Stimulated activated CD8-positive, alpha-beta memory T cell treated with anti-CD3 and anti-CD28 coated beads, Interleukin-4, amount 100 ng/mL, for 48 hours (primary cell): ENCODE measurements around the gene MAP1S.
A peak's percentile ranks its signal among the peaks of the same experiment; 100 is the strongest.

Source experiments
- DNase-seq: peaks from one replicate; pipeline ENCODE4 v3.0.0-alpha.2; 2020

Gene MAP1S

GRCh38 chr19:17718947-17719711 is at the start of gene MAP1S:
Gene MAP1S (plus strand): TSS chr19:17719480. CDS start chr19:17719503, 23 bp downstream.
- DNase-seq, result peak; percentile 82

- peak; percentile 40 for DNase-seq
Measured at GRCh38 chr19:17671906-17672305, 47.4 kb upstream of the MAP1S start.

- DNase-seq, result no peak
Measured at GRCh38 chr19:17673937-17674799, 45.1 kb upstream of the MAP1S start.

GRCh38 chr19:17676295-17676694 is 43.0 kb upstream of the MAP1S start:
- DNase-seq, result no peak

GRCh38 chr19:17677002-17677401 is 42.3 kb upstream of the MAP1S start:
- no peak for DNase-seq

- DNase-seq, result no peak
Measured at GRCh38 chr19:17678836-17679235, 40.4 kb upstream of the MAP1S start.

- DNase-seq, result no peak
Measured at GRCh38 chr19:17679526-17680229, 39.6 kb upstream of the MAP1S start.

- peak; percentile 71 for DNase-seq
Measured at GRCh38 chr19:17680230-17680722, 39.0 kb upstream of the MAP1S start.

GRCh38 chr19:17681505-17682125 is 37.7 kb upstream of the MAP1S start:
- peak; percentile 70 for DNase-seq

GRCh38 chr19:17682273-17682672 is 37.0 kb upstream of the MAP1S start:
- no peak for DNase-seq

- no peak for DNase-seq
Measured at GRCh38 chr19:17683078-17683477, 36.2 kb upstream of the MAP1S start.

GRCh38 chr19:17684256-17684655 is 35.0 kb upstream of the MAP1S start:
- no peak for DNase-seq

GRCh38 chr19:17685451-17686022 is 33.7 kb upstream of the MAP1S start:
- no peak for DNase-seq

GRCh38 chr19:17686023-17686521 is 33.2 kb upstream of the MAP1S start:
- DNase-seq, result no peak

- no peak for DNase-seq
Measured at GRCh38 chr19:17686592-17687024, 32.7 kb upstream of the MAP1S start.

- DNase-seq, result no peak
Measured at GRCh38 chr19:17687141-17687856, 32.0 kb upstream of the MAP1S start.

- DNase-seq, result peak; percentile 71
Measured at GRCh38 chr19:17687857-17688784, 31.2 kb upstream of the MAP1S start, which contains the start of gene UNC13A. Gene UNC13A (minus strand): TSS chr19:17688354. CDS start chr19:17688199, 155 bp downstream.

- DNase-seq, result no peak
Measured at GRCh38 chr19:17688853-17689595, 30.3 kb upstream of the MAP1S start.

- DNase-seq, result no peak
Measured at GRCh38 chr19:17692566-17692965, 26.7 kb upstream of the MAP1S start.
